ENCODE results near the gene DUSP22.
"Not testable (repeated sequence)": the region's sequence is repeated elsewhere in the genome, so short reads cannot be mapped to it uniquely, and the experiment has no call there.

DUSP22 gene

DNA sequence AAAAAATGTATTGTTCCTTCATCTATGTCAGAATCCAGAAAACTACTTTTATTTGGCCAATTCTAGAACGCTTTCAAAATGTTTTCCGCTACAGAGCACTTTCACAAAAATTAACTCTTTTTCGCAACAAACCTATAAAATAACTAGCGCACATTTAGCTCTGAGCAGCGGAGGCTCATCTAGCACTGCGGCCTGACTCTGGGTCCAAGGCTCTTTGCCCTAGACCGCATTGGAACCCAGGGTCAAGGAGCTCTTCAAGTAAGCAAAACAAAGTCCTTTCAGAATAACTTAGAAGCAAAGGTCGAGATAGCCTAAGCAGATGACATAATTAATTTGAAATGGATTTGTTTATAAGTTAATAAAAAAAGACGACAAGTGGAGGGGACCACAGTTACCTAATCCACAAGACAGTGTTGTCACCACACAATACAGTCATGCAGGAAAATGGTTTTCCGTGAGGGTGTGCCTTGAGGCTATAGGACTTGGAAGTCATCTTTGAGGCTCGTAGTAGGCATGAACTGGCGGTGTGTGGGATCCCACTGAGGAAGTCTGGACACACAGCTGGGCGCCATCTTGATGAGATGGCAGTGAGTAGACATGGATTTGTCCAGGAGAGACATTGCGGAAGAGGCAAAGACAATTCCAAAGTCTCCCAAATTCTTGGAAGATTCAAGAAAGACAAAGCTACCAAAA, 70.1 kb downstream of the DUSP22 start:
- Histone ChIP-seq H3K36me3 (ENCODE audit: insufficient read depth, low read length) (no peaks in the 10 kb centered on the region), H3K4me1 (ENCODE audit: insufficient read depth, low read length) (no peaks in the 10 kb centered on the region), H3K9me3 (ENCODE audit: control insufficient read depth, insufficient read depth, low read length) (peaks cover 12% of the 10 kb centered on the region; the same call in 1 of the 2 replicates), H3K9ac (ENCODE audit: low read depth, low read length) (no peak overlapping the region)

DNA sequence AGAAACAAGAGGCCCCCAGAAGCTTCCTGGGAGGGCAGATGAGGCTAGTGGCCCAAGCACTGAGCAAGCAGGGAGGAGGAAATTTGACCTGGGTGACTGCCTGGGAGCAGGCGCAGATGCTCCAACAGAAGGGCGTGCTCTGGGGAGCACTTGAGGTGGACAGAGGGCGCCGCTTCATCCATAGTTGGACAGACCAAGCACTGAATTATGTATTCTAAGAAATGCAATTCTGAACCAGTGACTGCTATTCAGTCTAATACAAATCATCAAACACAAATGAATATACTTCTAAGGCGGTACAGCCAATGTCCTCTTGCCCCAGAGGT, 70.6 kb downstream of the DUSP22 start:
- Histone ChIP-seq H3K9ac (ENCODE audit: low read depth, low read length) (no peak overlapping the region), H3K9me3 (ENCODE audit: control insufficient read depth, insufficient read depth, low read length) (peaks cover 12% of the 10 kb centered on the region; the same call in 1 of the 2 replicates), H3K36me3 (ENCODE audit: insufficient read depth, low read length) (no peaks in the 10 kb centered on the region), H3K4me1 (ENCODE audit: insufficient read depth, low read length) (no peaks in the 10 kb centered on the region)

DNA sequence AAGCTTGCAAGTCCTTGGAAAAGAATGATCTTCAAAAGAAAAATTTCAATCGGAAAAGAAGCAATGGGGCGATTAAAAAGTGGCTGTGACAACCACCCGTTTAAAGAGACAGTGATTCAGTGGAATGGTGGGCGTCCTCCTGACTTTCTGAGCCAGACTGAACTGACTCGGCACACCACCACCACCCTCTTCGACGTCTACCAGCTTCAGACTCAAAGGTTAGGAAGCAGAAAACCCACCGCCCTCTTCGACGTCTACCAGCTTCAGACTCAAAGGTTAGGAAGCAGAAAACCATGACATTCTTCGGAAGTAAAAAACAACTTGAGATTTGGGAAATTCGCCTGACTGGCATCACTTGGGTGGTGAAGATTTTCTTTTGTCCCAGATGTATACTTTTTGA, 71.0 kb downstream of the DUSP22 start:
- no peaks in the 10 kb centered on the region for H3K4me1 ChIP-seq (ENCODE audit: insufficient read depth, low read length)
- H3K9me3 ChIP-seq (ENCODE audit: control insufficient read depth, insufficient read depth, low read length) = peaks cover 12% of the 10 kb centered on the region; the same call in 1 of the 2 replicates
- no peaks in the 10 kb centered on the region for H3K36me3 ChIP-seq (ENCODE audit: insufficient read depth, low read length)

DNA sequence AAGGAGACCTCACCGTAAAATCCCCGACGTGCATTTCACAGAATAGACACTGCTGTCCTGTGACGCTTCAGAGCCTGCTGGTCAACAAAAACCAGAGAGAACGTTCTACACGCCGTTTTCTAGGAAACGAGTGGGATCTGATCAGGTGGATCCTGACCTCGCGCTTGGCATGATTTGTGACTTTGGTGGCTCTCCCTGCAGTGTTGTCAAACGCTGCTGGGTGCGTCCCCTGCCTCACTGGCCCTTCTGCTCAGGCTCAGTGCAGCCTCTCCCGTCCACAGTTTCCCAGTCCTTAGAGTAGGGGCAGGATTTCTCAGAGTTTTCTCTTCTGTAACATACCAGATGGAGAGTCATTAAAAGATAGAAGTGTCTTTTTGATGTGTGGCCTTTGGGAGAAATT, 71.6 kb downstream of the DUSP22 start:
- Histone ChIP-seq H3K36me3 (ENCODE audit: insufficient read depth, low read length) (no peaks in the 10 kb centered on the region), H3K9ac (ENCODE audit: low read depth, low read length) (no peak overlapping the region), H3K9me3 (ENCODE audit: control insufficient read depth, insufficient read depth, low read length) (peaks cover 12% of the 10 kb centered on the region; the same call in 1 of the 2 replicates), H3K4me1 (ENCODE audit: insufficient read depth, low read length) (no peaks in the 10 kb centered on the region)

More for the DNA sequence above, 71.0 kb downstream of the DUSP22 start:
- H3K9ac ChIP-seq (ENCODE audit: low read depth, low read length) = no peak overlapping the region

DNA sequence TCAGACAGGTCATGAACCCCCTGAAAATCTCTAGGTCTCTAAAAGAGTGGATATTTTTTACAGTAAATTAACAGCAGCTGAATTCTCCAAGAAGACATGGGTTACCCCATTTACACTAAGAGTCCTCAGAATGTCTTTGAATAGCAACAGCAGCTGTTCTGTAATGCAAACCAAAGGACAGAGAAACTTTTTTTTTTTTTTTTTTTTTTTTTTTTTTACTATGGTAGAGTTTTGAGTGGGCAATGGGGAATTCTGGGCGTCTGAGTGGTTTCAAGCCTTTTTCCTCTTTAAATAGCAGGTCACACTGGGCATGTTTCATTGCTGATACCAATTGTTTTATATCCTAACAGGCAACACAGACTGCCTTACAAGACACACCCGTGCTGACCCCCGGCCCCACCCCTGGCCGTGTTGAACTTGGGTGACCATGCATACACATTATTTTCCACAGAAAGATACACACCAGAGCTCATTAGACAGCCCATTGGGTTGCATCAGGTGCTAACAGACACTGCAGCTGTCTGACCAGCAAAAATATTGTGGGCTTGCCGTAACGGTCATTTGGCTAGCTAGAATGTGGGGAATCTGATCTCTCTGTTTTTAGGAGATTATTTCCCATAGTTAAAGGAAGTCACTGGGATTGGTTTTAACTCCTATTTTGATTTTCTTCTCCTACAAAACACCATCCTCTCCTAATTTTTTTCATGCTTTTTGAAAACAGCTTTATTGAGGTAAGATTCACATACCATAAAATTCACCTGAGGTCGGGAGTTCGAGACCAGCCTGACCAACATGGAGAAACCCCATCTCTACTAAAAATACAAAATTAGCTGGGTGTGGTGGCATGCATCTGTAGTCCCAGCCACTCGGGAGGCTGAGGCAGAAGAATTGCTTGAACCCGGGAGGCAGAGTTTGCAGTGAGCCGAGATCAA, 72.6 kb downstream of the DUSP22 start:
- no peaks in the 10 kb centered on the region for H3K36me3 ChIP-seq (ENCODE audit: insufficient read depth, low read length)
- H3K9me3 ChIP-seq (ENCODE audit: control insufficient read depth, insufficient read depth, low read length) = peaks cover 12% of the 10 kb centered on the region; the same call in 1 of the 2 replicates
- H3K9ac ChIP-seq (ENCODE audit: low read depth, low read length) = no peak overlapping the region
- H3K4me1 ChIP-seq (ENCODE audit: insufficient read depth, low read length) = no peaks in the 10 kb centered on the region

DNA sequence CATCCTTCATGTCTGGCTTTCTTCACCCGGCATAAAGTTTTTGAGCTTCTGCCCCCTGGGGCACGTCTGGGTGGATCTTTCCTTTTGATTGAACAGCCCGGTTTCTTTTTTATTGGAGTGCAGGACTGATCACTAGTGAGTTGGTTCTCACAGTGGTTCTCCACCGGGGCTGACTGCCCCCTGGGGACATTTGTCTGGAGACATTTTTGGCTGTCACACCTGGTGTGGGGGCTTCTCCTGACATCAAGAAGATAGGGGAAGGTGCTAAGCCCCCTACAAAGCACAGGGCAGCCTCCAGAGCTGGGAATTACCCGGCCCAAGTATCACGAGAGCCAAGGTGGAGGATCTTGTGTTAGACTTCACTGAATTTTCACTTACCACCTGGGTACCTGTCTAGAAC, 73.5 kb downstream of the DUSP22 start:
- no peaks in the 10 kb centered on the region for H3K4me1 ChIP-seq (ENCODE audit: insufficient read depth, low read length)
- no peak overlapping the region for H3K9ac ChIP-seq (ENCODE audit: low read depth, low read length)
- peaks cover 12% of the 10 kb centered on the region; the same call in 1 of the 2 replicates for H3K9me3 ChIP-seq (ENCODE audit: control insufficient read depth, insufficient read depth, low read length)
- H3K36me3 ChIP-seq (ENCODE audit: insufficient read depth, low read length) = no peaks in the 10 kb centered on the region

DNA sequence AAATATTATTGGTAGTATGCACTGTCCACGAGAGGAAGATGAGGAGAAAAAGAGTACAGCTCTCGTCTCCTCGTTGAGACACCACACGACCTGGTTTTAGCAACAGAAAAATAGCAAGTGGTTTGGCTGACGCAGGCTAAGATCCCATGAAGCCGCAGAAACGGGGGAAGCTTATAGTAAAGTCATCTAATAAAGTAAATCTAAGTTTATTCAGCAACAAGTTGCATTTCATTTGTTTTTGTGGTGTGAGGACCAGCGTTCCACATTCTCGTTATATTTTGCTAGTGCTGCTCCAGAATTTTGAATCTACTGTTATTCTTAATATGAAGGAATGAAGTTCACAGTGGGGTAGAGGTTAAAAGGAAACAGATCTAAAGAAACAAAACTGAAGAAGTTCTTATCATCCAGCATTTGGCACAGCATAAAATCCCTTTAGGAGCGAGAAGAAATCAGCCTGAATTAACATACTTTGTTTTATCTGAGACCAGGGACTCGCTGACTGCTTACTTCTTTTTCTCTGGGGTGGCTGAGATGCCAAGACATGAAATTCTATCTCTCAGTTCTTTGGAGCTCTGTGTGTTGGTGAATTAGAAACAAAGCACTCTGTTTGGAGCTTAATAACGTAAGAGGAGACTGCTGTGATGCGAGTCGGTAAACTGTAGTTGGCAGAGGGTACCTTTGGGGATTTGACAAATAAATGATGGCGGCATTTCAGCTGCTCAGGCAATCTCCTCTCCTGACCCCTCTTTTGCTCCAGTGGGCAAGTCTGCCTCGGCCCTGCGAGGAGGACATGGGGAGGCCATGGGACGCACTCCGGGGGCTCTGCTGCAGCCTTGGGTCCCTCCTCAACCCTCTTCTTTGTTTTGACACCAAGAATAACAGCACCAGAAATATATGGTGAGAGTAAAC, 74.4 kb downstream of the DUSP22 start:
- H3K9me3 ChIP-seq (ENCODE audit: control insufficient read depth, insufficient read depth, low read length) = peaks cover 12% of the 10 kb centered on the region; the same call in 1 of the 2 replicates
- H3K4me1 ChIP-seq (ENCODE audit: insufficient read depth, low read length) = no peaks in the 10 kb centered on the region
- no peaks in the 10 kb centered on the region for H3K36me3 ChIP-seq (ENCODE audit: insufficient read depth, low read length)
- H3K9ac ChIP-seq (ENCODE audit: low read depth, low read length) = no peak overlapping the region

DNA sequence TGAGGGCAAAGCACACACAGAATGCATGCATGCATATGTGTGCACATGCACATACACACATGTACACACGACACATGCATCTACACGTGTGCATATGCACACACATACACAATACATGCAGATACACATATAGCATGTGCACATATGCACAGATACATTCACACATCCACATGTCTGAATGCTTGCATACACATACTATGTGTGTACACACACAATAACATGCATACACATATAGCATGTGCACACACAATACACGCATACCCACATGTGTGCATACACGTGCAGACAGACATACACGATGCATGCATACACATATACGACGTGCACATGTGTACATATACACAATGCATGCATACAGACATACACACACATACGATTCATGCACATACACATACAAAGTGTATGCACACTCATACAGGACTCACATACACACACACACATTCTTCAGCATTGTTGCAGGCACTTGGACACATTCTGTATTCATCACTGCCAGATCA, 75.1 kb downstream of the DUSP22 start:
- H3K9ac ChIP-seq (ENCODE audit: low read depth, low read length) = no peak overlapping the region
- peaks cover 12% of the 10 kb centered on the region; the same call in 1 of the 2 replicates for H3K9me3 ChIP-seq (ENCODE audit: control insufficient read depth, insufficient read depth, low read length)
- no peaks in the 10 kb centered on the region for H3K4me1 ChIP-seq (ENCODE audit: insufficient read depth, low read length)
- no peaks in the 10 kb centered on the region for H3K36me3 ChIP-seq (ENCODE audit: insufficient read depth, low read length)

DNA sequence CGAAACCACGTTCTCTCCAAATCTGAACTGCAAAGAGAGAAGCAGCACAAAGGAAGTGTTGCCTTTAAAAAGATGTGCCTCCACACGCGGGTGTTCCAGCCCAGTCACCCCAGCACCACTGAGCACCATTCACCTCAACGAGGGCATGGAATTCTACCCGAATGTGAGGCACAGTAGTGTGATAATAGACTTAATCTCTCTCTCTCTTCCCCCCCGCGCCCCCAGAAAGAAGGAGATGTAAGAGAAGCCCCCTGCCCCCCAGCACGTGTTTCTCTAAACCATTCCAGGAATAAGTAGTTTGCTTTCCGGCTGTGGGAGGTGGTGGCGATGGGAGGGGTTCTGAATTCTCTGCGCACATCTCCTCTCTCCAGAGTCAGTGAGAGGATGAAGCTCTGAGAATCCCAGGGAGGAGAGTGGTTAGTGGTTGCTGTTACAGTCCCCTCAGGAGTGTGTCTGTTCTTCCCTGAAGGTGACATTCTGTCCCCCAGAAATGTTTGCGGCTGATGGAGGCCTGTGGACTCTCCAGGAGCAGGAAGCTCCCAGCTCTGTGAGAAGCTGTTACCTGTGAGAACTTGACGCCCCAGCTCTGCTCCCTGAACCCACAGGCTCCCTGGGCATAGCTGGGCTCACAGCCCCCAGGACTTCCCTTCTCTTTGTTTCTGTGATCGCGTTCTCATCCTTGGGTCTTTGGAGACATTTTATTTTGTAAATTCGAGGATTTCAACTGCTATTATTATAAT, 75.8 kb downstream of the DUSP22 start:
- no peak overlapping the region for H3K9ac ChIP-seq (ENCODE audit: low read depth, low read length)
- no peaks in the 10 kb centered on the region for H3K4me1 ChIP-seq (ENCODE audit: insufficient read depth, low read length)
- H3K36me3 ChIP-seq (ENCODE audit: insufficient read depth, low read length) = no peaks in the 10 kb centered on the region
- H3K9me3 ChIP-seq (ENCODE audit: control insufficient read depth, insufficient read depth, low read length) = peaks cover 5% of the 10 kb centered on the region; the same call in 1 of the 2 replicates

DNA sequence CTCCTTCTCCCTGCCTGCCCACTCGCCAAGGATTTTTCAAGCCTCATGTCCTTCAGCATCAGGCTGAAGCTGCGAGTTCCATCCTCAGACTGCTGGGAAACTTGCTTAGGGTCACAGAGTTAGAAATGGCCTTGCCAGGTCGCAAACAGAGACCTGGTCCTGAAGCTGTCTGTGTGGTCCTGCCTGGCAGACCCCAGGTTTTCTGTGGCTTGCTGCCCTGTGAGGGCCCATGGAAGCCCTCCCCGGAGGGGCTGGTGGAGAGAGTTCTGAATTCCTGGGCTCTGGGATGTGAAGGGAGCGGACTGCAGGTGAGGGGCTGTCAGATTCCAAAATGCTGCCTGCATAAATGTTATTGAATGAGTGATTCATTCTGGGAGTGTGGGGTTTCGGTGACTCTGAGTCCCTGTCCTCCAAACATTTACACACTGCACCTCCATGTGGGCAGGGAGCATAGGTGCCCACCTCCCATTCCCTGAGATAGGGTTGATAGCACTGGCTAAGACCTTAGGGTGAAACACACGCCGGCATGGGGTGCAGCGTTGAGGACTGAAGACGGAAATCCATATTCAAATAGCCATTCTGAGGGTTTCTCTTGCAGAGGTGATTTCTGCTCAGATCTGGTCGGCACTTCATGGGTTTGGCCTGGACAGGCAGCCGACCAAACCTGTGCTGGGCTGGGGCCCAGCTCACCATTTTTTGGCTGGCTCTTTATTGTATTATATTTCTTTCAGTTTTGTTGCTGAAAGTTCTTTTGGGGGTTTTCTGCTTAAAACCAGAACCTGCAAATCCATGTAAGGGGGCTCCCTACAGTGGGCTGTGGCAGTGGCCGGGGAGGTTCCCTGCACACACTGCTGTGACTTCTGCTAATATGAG, 77.5 kb downstream of the DUSP22 start:
- H3K36me3 ChIP-seq (ENCODE audit: insufficient read depth, low read length) = no peaks in the 10 kb centered on the region
- no peaks in the 10 kb centered on the region for H3K9me3 ChIP-seq (ENCODE audit: control insufficient read depth, insufficient read depth, low read length)

DNA sequence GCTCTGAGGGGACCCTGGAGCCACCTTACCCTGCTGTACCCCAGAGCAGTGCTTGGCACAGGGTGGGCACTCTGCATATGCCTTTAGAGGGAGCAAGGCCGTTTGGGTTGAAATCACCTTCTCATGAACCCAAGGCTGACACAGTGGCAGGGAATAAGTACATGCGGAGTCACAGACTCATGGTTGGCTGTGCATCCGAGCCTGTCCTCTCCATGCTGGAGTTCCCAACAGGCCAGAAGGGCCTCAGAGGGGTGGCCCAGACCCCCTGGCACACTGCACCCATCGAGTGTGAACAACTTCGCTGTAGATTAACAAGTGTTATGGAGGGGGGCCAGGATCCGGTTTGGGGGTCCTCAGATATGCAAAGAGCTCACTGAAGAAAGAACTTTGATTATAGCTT, 78.3 kb downstream of the DUSP22 start:
- Histone ChIP-seq H3K36me3 (ENCODE audit: insufficient read depth, low read length) (no peaks in the 10 kb centered on the region), H3K4me1 (ENCODE audit: insufficient read depth, low read length) (no peaks in the 10 kb centered on the region), H3K9ac (ENCODE audit: low read depth, low read length) (no peak overlapping the region), H3K9me3 (ENCODE audit: control insufficient read depth, insufficient read depth, low read length) (no peaks in the 10 kb centered on the region)

More for the DNA sequence above, 77.5 kb downstream of the DUSP22 start:
- Histone ChIP-seq H3K4me1 (ENCODE audit: insufficient read depth, low read length) (no peaks in the 10 kb centered on the region), H3K9ac (ENCODE audit: low read depth, low read length) (no peak overlapping the region)

DNA sequence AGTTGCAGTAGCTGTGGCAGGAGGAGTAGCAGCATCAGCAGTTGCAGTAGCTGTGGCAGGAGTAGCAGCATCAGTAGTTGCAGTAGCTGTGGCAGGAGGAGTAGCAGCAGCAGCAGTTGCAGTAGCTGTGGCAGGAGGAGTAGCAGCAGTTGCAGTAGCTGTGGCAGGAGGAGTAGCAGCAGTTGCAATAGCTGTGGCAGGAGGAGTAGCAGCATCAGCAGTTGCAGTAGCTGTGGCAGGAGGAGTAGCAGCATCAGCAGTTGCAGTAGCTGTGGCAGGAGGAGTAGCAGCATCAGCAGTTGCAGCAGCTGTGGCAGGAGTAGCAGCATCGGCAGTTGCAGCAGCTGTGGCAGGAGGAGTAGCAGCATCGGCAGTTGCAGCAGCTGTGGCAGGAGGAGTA, 79.6 kb downstream of the DUSP22 start:
- H3K4me1 ChIP-seq (ENCODE audit: insufficient read depth, low read length); H3K9me3 ChIP-seq (ENCODE audit: control insufficient read depth, insufficient read depth, low read length); H3K9ac ChIP-seq (ENCODE audit: low read depth, low read length); H3K36me3 ChIP-seq (ENCODE audit: insufficient read depth, low read length): not testable (repeated sequence)

All from ES-I3 (cell line).